Measurements from ENCODE around the gene EIF1. TPM values are rescaled to one million over a fixed set of nuclear protein-coding genes. Genes with fewer than 3 reads are reported as not detected.

EIF1 gene
- total RNA-seq, 1 experiment from 2014 or later: 481 TPM

- TF ChIP-seq ZNF138 (CRISPR knock-in tag; conservative IDR thresholded peaks at IDR 0.05) (no peak), ZNF425 (CRISPR knock-in tag; conservative IDR thresholded peaks at IDR 0.05) (no peak), AFF4 (CRISPR knock-in tag; IDR thresholded peaks at IDR 0.05; ENCODE audit: borderline replicate concordance) (no peak), ZNF532 (CRISPR knock-in tag; IDR thresholded peaks at IDR 0.05; ENCODE audit: borderline replicate concordance) (no peak), SP1 (CRISPR knock-in tag; conservative IDR thresholded peaks at IDR 0.05) (no peak)
These were observed 37.7 kb upstream of the EIF1 start (continued) for GRCh38 chr17:41650794-41651624.

GRCh38 chr17:41651625-41652460 is 36.8 kb upstream of the EIF1 start:
- no peak for DNase-seq (ENCODE audit: low spot score)
- POLR2A ChIA-PET: interaction anchor here (1.6 kb wide), 1 partner anchor 151 kb away, joined by 3 read pairs; no protein-coding TSS in a partner anchor
- ATAC-seq: no peak
- H3K9me3 Mint-ChIP-seq: no peaks in the 10 kb centered on the region
- H3K4me3 Mint-ChIP-seq: no peak overlapping the region
- H3K27me3 Mint-ChIP-seq (ENCODE audit: low read depth): no peaks in the 10 kb centered on the region
- CTCF ChIA-PET: interaction anchor here (0.5 to 16.2 kb wide), 10 partner anchors 12 to 101 kb away, joined by 3 to 374 read pairs (median 4); no protein-coding TSS in a partner anchor
- H3K36me3 Mint-ChIP-seq: no peaks in the 10 kb centered on the region
- peak overlapping the region; percentile 60 for H3K27ac Mint-ChIP-seq
- peaks cover 10% of the 10 kb centered on the region for H3K4me1 Mint-ChIP-seq
- TF ChIP-seq ZNF138 (CRISPR knock-in tag; conservative IDR thresholded peaks at IDR 0.05): no peak
- no peak for TF ChIP-seq ZBTB21 (CRISPR knock-in tag; IDR thresholded peaks at IDR 0.05; ENCODE audit: borderline replicate concordance)
- no peak for TF ChIP-seq ZSCAN18 (CRISPR knock-in tag; IDR thresholded peaks at IDR 0.05)
- no peak for TF ChIP-seq RORB (CRISPR knock-in tag; IDR thresholded peaks at IDR 0.05)
- no peak for TF ChIP-seq CDX4 (CRISPR knock-in tag; IDR thresholded peaks at IDR 0.05; ENCODE audit: borderline replicate concordance)
- no peak for TF ChIP-seq MLX (CRISPR knock-in tag; IDR thresholded peaks at IDR 0.05)
- TF ChIP-seq STAT6 (CRISPR knock-in tag; conservative IDR thresholded peaks at IDR 0.05; ENCODE audit: low read depth): no peak
- no peak for TF ChIP-seq E2F1 (CRISPR knock-in tag; IDR thresholded peaks at IDR 0.05)

Data from WTC11 (cell line).